GM12865 (cell line): ENCODE data around the gene OR2C1.

Experiments used
- DNase-seq: peaks from one replicate; pipeline ENCODE4 v3.0.0; 2010; ENCODE audit warnings: low read depth
- H3K4me3 ChIP-seq: 2 replicates; pipeline ENCODE4 v1.5.1; 2011; ENCODE audit warnings: mild to moderate bottlenecking, low read depth, low read length, control low read depth
- CTCF ChIP-seq: IDR thresholded peaks from 2 replicates; pipeline ENCODE4 v1.5.1; 2011; ENCODE audit warnings: low read length, control low read depth, low read depth, inconsistent platforms; ENCODE audit not compliant: insufficient read depth; ENCODE audit errors: missing control alignments

OR2C1 gene

GRCh38 chr16:3362931-3363330, 7.2 kb downstream of the OR2C1 start:
- H3K4me3 ChIP-seq: no peak overlapping the region
- TF ChIP-seq CTCF: no peak
- DNase-seq: no peak

- no peak for TF ChIP-seq CTCF
- no peak for DNase-seq
- H3K4me3 ChIP-seq: no peak overlapping the region
These were observed 8.1 kb downstream of the OR2C1 start for GRCh38 chr16:3363793-3364192.

- H3K4me3 ChIP-seq: peak overlapping the region; percentile 50
- TF ChIP-seq CTCF: no peak
- DNase-seq: peak; percentile 93
These were observed 9.2 kb downstream of the OR2C1 start for GRCh38 chr16:3364774-3365427.

- no peak overlapping the region for H3K4me3 ChIP-seq
- DNase-seq: no peak
- TF ChIP-seq CTCF: no peak
These were observed 13.4 kb downstream of the OR2C1 start for GRCh38 chr16:3369073-3369472.

- no peak for TF ChIP-seq CTCF
- no peak overlapping the region for H3K4me3 ChIP-seq
- DNase-seq: no peak
These were observed 20.0 kb downstream of the OR2C1 start for GRCh38 chr16:3375680-3376079.

GRCh38 chr16:3377917-3378316, 22.2 kb downstream of the OR2C1 start:
- no peak overlapping the region for H3K4me3 ChIP-seq
- no peak for DNase-seq

More at GRCh38 chr16:3377917-3378316, 22.2 kb downstream of the OR2C1 start:
- TF ChIP-seq CTCF: no peak
